OCI-M2 (cell line): ENCODE results near the gene ZMYM2.
A peak's percentile ranks its signal among the peaks of the same experiment; 100 is the strongest.

Experiments used
- DNase-seq: peaks from one replicate; lab custom pipeline; 2025; ENCODE audit not compliant: unreplicated experiment; lab: John Stamatoyannopoulos, UW

Gene ZMYM2

DNA sequence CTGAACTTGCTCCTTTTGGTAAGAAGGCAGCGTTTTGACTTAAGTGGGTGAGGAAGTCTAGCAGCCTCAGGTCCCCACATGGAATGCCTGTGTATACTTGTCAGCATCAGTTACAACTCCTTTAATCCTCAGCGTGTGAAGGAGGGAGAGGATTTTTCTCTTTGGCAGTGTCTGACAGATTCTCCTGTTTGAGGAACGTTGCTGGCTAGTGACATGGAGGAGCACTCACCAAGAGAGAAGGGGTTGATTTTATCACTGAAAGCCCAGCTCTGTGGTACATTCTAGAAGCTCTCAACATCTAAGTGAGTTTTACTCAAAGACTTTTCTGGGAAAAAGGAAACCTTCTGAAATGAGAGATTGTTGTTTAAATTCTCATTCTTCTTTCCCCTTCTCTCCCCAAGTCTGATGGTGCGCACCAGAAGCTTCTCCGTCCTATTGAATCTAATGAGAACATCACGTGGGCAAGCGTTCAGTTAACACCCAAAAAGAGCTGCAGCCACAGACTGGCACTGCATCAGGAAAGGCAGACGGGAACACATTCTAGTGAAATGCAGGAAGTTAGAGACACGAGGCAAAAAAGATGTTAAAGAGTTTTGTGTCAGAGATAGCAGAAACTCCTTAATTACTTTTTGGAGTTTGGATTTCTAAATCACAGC is 144.1 kb downstream of the ZMYM2 start:
- no peak for DNase-seq

DNA sequence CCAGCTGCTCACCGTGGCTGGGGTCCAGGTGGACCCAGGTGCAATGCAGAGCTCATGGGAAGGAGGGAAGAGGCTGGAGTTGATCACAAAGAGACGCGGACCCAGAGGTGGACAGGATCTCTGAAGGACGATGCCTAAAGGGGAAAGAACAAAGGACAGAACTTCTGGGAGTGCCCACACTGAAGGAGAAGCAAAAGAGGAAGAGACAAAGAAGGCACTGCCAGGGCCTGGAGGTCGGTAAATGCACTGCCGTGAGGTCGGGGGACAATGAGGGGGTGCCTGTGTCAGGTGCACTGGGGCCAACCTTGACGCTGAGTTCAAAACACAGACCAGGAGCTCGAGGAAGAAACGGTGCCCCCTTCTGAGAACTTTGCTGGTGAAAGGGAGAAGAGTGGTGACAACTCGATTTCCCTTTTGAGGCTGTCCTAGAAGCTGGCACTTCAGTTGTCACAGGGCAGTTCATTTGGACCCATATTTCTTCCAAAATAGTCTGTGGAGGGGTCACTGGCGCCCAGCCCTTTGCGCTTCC is 146.7 kb downstream of the ZMYM2 start:
- DNase-seq: no peak

DNA sequence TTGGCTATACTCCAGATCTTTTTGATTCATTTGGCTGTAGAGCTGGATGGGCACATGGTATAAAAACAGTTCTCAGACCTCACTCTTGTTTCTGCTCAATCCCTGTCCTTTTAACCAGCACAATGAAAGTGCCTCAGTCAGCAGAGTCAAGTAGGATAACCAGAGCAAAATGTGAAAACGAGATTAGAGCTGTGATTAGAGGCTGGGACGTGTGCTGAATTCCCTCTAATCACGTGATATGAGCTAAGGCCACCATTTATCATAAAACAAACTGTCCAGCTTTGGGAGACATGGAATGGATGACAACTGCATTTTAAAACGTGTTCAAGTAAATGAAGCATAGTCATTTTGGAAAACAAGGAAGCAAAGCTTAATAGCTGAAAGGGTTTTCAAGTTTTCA is 148.2 kb downstream of the ZMYM2 start:
- no peak for DNase-seq

DNA sequence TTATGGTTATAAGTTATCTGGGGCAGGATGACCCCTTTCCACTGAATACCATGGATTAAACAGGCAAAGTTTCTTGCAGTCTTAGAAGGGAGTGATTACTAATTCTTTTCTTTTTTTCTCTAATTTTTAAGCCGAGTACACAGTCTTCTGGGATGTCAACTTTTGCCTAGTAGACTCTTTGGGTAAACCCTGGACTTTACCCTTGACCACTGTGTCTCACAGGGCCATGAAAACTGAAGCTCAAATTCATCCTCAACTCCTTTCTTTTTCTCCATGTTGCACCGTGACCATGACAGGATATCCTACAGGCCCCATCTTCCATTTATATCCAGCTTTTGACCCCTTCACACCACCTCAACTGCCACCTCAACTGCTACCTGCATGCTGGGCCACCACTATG is 150.5 kb downstream of the ZMYM2 start:
- DNase-seq: no peak

DNA sequence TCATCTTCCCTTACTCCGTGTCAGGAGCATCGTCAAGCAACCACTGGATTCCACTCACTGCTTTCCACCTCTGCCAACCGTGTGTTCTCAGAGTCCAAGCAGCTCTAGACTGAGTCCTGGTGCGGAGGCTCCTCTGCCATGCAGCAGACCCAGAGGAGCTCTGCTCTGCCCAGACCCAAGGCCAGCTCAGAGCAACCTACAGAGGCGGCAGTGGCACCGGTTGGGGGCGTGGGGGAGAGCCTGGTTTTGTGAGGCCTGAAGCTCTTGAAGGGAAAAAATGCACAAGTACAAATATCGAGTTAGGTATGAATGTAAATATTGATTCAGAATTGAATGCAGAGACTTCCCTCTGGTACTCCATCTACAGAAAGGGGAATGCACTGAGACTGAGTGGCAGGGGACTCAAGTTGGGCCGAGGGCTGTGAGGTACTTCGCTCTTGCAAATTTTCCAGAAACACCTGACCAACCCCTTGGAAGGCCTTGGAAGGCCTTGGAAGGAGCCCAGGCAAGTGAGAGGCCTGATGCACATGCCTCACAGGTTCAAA is 155.6 kb downstream of the ZMYM2 start:
- no peak for DNase-seq

DNA sequence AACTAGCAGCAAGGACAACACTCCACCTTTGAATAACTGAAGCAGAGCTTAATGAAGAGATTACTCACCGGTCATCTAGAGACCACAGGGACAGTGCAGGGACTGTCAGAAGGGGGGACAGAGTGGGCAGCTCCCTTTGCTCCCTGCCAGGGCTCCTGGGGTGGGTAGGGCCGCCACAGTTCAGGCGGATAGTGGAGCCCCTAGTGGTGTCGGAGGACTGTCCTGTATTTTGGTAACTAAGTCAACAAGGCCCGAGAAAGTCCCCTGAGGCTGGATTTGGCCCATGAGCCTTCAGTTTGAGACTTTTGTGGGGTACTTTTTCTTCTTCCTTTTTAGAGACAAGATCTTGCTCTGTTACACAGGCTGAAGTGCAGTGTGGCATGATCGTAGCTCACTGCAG is 157.7 kb downstream of the ZMYM2 start:
- no peak for DNase-seq

DNA sequence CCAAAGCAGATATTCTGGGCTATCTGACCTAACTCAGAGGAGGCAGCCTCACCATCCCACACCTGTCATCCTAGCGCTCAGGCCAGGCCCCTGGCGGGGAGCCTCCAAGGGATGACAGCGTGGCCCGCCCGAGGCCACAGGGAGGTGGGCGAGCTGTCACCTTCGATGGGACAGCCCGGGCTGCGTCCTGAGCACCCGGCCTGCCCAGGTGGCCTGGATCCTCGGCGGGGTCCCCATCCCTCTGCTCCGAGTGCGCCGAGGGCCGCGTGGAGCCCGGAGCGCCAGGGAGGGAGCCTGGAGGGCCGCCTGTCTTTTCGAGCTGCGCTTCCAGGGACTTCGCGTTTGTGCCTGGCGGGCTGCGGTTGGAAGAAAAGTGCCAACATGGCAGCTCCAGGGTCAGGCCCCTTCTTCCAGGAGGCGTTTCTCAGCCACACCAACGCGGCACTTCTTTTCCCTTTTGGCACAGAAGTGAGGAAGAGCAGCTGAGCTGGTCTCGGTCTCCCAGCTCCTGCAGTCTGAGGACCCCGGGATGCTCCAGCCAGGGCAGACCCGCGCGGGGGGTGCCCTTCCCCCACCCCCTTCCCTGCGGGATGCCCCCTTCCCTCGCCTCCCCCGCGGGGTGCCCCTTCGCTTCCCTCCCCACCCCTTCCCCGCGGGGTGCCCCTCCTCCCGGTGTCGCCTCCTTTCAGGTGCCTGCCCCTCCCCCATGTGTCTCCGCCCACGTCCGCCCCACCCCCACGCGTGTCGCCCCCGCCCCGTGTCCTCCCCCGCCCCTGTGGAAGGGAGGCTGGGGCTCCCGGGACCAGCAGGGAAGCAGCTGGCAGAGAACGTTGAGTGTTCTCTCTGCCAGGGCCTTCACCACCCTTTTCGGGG is 160.0 kb downstream of the ZMYM2 start:
- DNase-seq: no peak

DNA sequence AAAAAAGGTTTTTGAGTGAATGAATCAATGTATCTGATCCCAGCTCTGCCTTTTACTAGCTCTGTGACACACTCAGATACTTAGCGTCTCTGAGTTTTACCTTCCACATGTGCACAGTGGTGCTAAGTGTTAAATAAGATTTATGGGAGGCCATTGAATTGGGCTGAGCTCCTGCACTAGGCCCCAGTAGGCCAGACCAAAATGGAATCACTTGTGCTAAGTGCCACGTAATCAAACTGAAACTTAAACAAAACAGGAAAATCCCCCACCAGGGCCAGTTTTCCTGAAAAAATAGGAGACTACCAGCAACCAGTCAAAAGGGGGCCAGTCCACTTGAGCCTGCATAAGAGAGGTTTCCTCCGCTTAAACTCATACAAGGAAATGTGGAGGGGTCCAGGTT is 161.4 kb downstream of the ZMYM2 start:
- DNase-seq: no peak

DNA sequence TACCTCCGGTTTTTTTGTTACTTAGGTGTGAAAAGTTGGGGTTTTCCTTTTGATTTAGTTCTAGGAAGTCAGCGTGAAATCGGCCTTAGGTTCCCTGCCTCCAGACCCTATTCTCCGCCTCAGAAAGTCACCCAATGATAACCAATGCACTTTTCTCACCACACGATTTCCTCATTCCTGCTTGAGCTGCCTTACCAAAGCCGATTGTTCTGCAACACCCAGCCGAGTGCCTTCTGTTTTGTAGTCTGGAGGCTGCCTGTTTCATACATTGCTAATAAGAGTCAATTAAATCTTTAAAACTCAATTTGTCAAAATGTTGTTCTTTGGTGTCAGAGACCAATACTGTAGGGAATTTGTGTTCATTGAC is 162.6 kb downstream of the ZMYM2 start:
- DNase-seq: no peak

DNA sequence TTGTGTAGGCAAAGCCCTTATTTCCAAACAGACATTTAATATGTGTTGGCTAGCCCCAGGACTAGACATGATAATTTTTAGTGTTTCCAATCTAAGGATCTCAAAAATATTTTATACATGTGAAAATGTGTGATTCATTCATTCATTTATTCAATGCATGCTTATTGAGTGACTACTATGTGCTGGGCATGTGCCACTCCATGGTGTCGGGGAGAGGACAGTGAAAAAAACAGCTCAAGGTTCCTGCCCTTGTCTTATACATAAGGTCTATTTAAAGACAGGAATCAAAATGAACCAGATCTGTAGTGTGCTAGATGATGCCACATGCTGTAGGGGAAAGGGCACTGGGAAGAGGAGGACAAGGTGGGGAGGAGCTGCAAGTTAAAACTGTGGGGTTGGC is 165.8 kb downstream of the ZMYM2 start:
- no peak for DNase-seq

DNA sequence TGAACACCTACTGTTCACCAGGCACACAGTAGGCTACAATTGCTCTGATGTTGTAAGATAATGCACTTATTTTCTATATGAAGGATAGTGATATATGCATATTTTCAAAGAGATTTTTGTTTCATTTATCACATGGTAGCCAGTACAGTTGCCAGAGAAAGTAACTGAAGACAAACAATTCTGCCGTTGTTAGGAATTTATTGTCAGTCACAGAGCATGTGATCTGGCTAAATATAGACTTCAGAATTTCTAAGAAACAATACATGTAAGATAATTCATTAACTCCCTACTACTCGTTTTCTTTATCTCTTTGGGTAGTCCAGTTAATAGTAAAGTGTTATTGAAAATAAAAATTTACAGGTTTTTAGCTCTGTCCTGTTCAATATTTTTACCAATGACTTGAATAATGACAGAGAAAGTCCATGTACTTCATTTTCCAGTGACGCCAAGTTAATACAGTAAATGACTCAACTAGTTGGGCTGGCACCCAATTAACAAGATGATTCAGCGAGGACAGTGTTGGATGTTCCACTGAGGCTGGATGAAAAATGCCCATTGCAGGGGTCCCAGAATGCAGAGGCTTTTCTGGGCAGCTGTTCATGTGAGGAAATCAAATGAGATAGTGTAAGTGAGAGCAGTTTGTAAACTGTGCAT is 166.7 kb downstream of the ZMYM2 start:
- DNase-seq: no peak

DNA sequence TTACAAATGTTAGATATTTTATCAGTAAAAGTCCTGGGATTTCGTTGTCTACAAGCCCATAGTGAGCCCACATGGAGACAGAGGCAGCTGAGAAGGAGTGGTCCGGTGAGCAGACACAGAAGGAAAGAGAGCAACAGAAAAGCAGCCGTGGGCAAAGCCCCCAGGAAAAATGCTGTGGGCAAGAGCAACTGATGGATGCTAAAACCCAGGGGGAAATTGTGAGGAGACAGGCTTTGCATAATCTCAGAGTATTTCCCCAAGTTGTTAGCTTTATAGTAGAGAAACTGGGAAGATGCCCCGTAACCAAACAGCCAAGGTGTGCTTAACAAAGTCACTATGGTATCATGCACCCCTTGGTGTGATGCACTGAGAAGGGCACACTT is 167.2 kb downstream of the ZMYM2 start:
- no peak for DNase-seq

DNA sequence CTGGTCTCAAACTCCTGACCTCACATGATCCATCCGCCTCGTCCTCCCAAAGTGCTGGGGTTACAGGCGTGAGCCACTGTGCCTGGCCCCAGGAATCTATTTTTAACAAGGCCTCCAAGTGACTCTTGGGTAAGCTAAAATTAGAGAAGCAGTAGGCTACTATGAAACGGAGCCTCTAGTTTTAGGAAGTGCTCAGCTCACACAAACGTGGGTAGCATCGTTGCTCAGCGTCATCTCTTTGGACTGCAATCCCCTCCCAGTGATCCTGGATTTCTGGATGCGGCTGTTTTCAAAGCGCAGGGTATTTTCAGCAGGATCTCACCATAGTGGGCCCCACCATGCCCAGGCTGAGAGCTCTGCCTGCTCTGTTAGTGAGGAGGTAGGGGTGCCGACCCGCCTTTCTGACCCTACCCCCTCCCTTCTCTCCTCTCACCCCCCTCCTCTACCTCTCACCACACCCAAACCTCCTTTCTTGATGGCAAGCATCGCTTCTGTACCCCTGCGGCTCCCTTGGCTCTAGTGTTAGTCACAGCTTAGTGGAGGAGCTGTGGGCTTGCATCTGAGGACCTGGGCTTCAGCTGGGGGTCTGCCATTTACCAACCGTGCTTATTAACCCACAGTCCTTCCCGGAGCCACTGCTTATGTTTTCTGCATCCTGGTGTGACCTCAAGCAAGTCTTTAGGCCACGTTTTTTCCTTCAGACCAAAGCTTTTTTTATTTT is 168.2 kb downstream of the ZMYM2 start:
- no peak for DNase-seq

DNA sequence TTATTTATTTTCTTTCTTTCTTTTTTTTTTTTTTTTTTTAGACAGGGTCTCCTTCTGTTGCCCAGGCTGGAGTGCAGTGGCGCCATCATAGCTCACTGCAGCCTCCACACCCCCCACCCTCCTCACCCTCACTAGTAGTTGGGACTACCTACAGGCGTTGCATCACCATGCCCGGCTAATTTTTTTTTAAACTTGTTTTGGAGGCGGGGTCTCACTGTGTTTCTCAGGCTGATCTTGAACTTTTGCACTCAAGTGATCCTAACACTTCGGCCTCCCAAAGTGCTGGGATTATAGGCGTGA is 168.7 kb downstream of the ZMYM2 start:
- DNase-seq: no peak

DNA sequence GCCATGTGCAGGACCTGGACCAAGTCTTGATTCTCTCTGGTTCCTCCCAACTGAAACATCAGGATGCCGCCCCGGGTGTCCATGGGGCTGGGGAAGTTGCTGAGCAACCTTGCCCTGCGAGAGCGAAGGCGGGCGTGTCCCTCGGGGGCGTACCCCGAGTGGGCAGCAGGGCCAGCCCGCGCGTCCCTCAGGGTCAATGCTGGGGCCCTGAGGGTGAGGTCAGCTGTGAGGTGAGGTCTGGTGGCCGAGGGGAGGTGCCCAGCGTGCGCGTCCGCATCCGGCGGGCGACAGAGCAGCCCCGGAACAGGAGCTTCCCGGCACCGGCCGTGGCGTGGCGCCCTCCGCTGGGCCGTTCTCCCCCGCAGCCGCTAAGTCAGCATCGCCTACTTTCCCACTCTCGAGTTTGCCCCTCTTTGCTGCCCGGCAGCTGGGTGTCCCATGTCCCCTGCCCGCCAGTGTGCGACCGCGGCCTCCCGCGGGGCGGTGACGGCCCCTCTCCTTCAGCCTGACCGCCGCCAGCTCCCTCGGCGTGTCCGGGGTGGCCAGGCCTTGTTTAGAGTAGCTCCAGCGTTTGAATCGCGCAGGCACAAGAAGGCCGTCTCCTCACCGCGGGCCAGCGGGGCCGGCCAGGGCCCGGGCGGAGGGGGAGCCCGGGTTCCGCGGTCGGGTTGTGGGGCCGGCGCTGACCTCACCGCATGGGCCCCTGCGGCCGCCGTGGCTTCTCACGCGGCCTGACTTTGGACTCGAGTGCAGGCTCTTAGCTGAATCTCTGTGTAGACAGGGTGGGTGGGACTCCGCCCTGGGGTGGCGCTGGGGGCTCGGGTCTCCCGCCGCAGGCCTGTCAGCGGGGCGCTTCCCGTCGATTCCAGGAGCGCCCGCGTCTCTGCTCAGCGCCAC is 169.3 kb downstream of the ZMYM2 start:
- DNase-seq: peak; percentile 10

DNA sequence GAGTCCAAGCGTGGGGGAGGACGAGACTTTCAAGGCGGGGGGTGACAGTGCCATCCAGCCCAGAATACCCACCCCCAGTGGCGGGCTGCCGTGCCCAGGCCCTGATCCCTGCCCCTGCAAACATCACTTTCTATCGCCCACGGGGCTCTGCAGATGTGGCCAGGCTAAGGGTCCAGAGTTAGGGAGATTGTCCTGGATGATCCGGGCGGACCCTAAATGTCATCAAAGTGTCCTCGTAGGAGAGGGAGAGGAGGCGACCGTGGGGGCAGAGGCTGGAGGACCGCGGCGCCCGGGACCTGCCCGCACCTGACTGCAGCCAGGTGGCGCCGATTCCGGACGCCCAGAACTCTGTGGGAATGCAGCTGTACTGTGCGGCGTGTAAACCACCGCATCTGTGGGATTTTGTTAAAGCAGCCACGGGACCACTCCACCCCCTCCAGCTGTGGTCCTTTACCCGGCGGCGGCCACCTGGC is 170.0 kb downstream of the ZMYM2 start:
- DNase-seq: no peak

DNA sequence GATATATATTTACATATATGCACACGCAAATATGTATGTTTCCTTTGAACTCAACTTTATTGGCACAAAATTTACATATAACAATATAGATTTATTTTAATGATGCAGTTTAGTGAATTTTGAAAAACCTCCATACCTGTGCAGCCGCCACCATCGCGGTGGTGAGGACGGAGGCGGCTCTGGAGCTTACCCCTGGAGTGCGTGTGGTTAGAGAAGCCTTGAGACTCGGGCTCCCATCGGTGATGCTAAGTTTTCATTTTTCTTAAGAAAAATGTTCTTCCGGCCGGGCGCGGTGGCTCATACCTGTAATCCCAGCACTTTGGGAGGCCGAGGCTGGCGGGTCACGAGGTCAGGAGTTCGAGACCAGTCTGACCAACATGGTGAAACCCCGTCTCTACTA is 170.5 kb downstream of the ZMYM2 start:
- DNase-seq: no peak

DNA sequence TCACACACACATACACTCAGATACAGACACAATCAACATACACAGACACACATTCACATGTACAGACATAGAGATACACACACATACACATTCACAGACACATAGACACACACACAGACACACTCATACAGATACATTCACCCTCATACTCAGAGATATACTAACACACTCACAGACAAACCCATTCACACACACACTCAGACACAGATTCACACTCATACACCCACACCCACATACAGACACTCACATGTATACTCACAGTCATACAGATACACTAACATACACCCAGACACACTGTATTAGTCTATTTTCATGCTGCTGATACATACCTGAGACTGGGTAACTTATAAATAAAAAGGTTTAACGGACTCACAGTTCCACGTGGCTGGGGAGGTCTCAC is 171.5 kb downstream of the ZMYM2 start:
- no peak for DNase-seq

DNA sequence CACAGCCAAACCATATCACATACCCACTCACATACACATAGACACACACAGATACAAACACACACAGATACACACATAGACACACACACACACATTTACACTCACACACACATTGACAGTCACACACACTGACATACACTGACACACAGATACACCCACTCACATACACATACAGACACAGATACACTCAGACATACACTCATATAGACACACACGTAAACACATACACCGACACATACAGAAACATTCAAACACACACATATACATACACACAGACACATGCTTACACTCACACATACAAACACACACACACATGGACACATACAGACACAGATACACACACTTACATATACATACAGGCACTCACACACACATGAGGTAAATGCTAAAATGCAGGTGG is 172.1 kb downstream of the ZMYM2 start:
- DNase-seq: no peak
